Measurements from ENCODE around the gene VGLL4. TPM values are rescaled to one million over a fixed set of nuclear protein-coding genes. Genes with fewer than 3 reads are reported as not detected.

The VGLL4 gene
- polyA plus RNA-seq, 1 donor (not counting 4 experiments of a cell fraction or from before 2014, with no cell fraction given), result 32.6 TPM

DNA sequence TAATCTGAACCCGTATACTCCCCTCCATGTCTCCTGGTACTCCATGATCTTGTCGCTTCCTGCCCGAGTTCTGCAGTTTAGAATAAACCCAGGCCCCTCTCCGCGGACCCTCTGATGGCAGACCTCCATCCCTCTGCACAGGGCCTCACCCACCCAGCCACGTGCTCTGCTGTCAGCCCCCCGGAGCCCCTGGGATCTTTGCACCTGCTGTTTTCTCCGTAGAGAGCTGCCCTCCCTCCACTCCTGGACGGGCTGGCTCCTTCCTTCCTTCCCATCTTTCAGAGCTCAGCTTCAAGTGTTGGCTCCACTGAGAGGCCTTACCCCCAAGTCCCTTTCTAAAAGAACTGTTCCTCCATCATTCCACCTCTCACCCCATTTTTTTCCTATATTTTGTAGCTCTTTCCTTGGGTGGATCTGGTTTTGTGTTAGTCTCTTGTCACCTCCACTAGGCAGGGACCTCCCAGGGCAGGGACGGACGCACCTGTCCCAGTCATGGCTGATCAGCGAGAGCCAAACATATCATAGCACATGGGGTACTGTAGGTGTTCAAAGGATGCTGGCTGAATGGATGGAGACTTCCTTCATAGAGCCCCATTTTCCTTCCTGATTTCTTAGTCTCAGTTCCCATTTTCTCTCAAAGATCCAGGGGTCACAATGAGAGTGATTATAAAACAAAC is 106.6 kb downstream of the VGLL4 start:
- Histone ChIP-seq H3K4me3 (ENCODE audit: control insufficient read depth in 2 of 3, extremely low read depth in 1 of 3, insufficient read depth in 2 of 3, low read depth in 1 of 3, low read length in 3 of 3) (no peak overlapping the region), H4K20me1 (ENCODE audit: control insufficient read depth, extremely low read depth, insufficient read depth, low read length) (no peaks in the 10 kb centered on the region), H3K4me1 (ENCODE audit: control insufficient read depth, extremely low read depth, insufficient read depth, low read length) (peaks cover 9% of the 10 kb centered on the region), H3K9me1 (ENCODE audit: control insufficient read depth, extremely low read depth, insufficient read depth, low read length) (no peaks in the 10 kb centered on the region), H3K4me2 (ENCODE audit: control insufficient read depth, extremely low read depth, insufficient read depth, low read depth, low read length) (no peak overlapping the region), H3K27ac (ENCODE audit: control insufficient read depth, insufficient read depth, low read length) (no peak overlapping the region), H3K36me3 (ENCODE audit: control insufficient read depth in 2 of 2, extremely low read depth in 1 of 2, insufficient read depth in 2 of 2, low read length in 2 of 2) (no peaks in the 10 kb centered on the region), H3K79me2 (ENCODE audit: control insufficient read depth, insufficient read depth, low read length) (no peaks in the 10 kb centered on the region), H3K9ac (ENCODE audit: control insufficient read depth, extremely low read depth, insufficient read depth, low read length) (no peak overlapping the region), H3K9me3 (ENCODE audit: control insufficient read depth, low read depth, low read length) (no peaks in the 10 kb centered on the region), H3K27me3 (ENCODE audit: control insufficient read depth, extremely low read depth, insufficient read depth, low read length) (no peaks in the 10 kb centered on the region), H2AFZ (ENCODE audit: control insufficient read depth, low read length) (no peak overlapping the region)
- FAIRE-seq (no peak), DNase-seq (ENCODE audit: low read depth, low spot score) (no peak)
- TF ChIP-seq, protein P1, sequence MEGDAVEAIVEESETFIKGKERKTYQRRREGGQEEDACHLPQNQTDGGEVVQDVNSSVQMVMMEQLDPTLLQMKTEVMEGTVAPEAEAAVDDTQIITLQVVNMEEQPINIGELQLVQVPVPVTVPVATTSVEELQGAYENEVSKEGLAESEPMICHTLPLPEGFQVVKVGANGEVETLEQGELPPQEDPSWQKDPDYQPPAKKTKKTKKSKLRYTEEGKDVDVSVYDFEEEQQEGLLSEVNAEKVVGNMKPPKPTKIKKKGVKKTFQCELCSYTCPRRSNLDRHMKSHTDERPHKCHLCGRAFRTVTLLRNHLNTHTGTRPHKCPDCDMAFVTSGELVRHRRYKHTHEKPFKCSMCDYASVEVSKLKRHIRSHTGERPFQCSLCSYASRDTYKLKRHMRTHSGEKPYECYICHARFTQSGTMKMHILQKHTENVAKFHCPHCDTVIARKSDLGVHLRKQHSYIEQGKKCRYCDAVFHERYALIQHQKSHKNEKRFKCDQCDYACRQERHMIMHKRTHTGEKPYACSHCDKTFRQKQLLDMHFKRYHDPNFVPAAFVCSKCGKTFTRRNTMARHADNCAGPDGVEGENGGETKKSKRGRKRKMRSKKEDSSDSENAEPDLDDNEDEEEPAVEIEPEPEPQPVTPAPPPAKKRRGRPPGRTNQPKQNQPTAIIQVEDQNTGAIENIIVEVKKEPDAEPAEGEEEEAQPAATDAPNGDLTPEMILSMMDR (optimal IDR thresholded peaks at IDR 0.05 in 1 of 3, IDR thresholded peaks at IDR 0.05 in 1 of 3, conservative IDR thresholded peaks at IDR 0.05 in 1 of 3; ENCODE audit: extremely low read depth in 1 of 3, insufficient read depth in 2 of 3, low read length in 3 of 3), result no peak
- TF ChIP-seq EZH2 (IDR thresholded peaks at IDR 0.05; ENCODE audit: low read length), result no peak
- dilution Hi-C loops (cut with MboI; ENCODE audit: extremely low pct_ligation_motif_present, low sequenced_read_pairs), result no loop called here

DNA sequence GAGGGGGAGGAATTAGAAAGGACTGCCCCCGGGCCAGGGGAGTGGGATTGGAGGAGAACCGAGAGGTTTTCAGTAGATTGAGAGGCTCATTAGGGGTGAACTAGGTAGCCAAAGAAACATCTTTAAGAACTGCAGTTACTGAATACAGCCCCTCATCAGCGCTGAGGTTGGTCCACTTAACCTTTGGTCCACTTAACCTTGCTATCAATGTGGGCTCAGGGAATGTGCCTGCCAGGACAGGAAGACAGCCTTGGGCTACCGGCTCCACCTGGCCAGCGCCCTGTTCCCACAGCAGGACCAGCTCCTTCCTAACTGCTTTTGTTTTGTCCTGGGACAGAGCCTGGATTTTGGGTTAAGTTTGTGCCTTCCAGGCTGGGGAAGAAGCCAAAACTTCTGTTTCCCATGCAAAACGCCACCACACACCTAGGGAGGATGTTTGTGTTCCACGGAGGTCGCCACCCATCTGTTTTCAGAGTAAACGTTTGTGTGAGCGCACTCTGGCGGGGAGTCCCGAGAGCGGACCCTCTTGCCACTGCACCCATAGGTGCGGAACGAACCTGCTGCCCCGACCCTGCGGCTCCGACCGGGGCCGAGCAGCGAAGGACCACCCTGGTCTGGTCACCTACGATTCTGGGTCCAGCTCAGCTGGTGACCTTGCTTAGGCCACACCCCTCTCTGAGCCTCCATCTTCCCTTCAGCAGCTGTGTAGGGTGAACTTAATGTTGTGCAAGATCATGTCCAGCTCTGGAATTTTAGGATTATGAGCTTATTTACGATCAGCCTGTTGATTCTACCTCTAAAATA is 107.4 kb downstream of the VGLL4 start:
- Histone ChIP-seq H3K4me3 (ENCODE audit: control insufficient read depth in 2 of 3, extremely low read depth in 1 of 3, insufficient read depth in 2 of 3, low read depth in 1 of 3, low read length in 3 of 3) (no peak overlapping the region), H3K36me3 (ENCODE audit: control insufficient read depth in 2 of 2, extremely low read depth in 1 of 2, insufficient read depth in 2 of 2, low read length in 2 of 2) (no peaks in the 10 kb centered on the region), H3K27me3 (ENCODE audit: control insufficient read depth, extremely low read depth, insufficient read depth, low read length) (no peaks in the 10 kb centered on the region), H3K4me2 (ENCODE audit: control insufficient read depth, extremely low read depth, insufficient read depth, low read depth, low read length) (no peak overlapping the region), H3K27ac (ENCODE audit: control insufficient read depth, insufficient read depth, low read length) (no peak overlapping the region), H3K4me1 (ENCODE audit: control insufficient read depth, extremely low read depth, insufficient read depth, low read length) (peaks cover 9% of the 10 kb centered on the region), H3K9ac (ENCODE audit: control insufficient read depth, extremely low read depth, insufficient read depth, low read length) (no peak overlapping the region), H3K9me1 (ENCODE audit: control insufficient read depth, extremely low read depth, insufficient read depth, low read length) (no peaks in the 10 kb centered on the region), H4K20me1 (ENCODE audit: control insufficient read depth, extremely low read depth, insufficient read depth, low read length) (no peaks in the 10 kb centered on the region), H3K79me2 (ENCODE audit: control insufficient read depth, insufficient read depth, low read length) (no peaks in the 10 kb centered on the region), H3K9me3 (ENCODE audit: control insufficient read depth, low read depth, low read length) (no peaks in the 10 kb centered on the region), H2AFZ (ENCODE audit: control insufficient read depth, low read length) (no peak overlapping the region)
- FAIRE-seq (no peak), DNase-seq (ENCODE audit: low read depth, low spot score) (no peak)
- dilution Hi-C loops (cut with MboI; ENCODE audit: extremely low pct_ligation_motif_present, low sequenced_read_pairs), result no loop called here
- TF ChIP-seq, protein P1 (optimal IDR thresholded peaks at IDR 0.05 in 1 of 3, IDR thresholded peaks at IDR 0.05 in 1 of 3, conservative IDR thresholded peaks at IDR 0.05 in 1 of 3; ENCODE audit: extremely low read depth in 1 of 3, insufficient read depth in 2 of 3, low read length in 3 of 3), result no peak
- no peak for TF ChIP-seq EZH2 (IDR thresholded peaks at IDR 0.05; ENCODE audit: low read length)

Data from keratinocyte (primary cell).